Activated naive CD8-positive, alpha-beta T cell treated with anti-CD3 and anti-CD28 coated beads, Interleukin-2, amount 50 U/mL, for 24 hours (primary cell): ENCODE measurements around the gene LHX2.
"Not testable (repeated sequence)": the region's sequence is repeated elsewhere in the genome, so short reads cannot be mapped to it uniquely, and the experiment has no call there.

ENCODE experiments used
- ATAC-seq: fragments of 150-1000 bp; cut with Tn5 transposase; one replicate; pipeline ENCODE4 v1.10.0; 2021
- DNase-seq: peaks from one replicate; pipeline ENCODE4 v3.0.0; 2021
- H3K27ac Mint-ChIP-seq: one replicate; pipeline ENCODE4 v1.8.0; 2021; ENCODE audit warnings: mild to moderate bottlenecking, mixed read lengths
- H3K27me3 Mint-ChIP-seq: one replicate; pipeline ENCODE4 v1.8.0; 2021; ENCODE audit warnings: mixed read lengths
- H3K36me3 Mint-ChIP-seq: one replicate; pipeline ENCODE4 v1.8.0; 2021; ENCODE audit warnings: low read depth, mixed read lengths
- H3K4me1 Mint-ChIP-seq: one replicate; pipeline ENCODE4 v1.8.0; 2021; ENCODE audit warnings: mixed read lengths
- H3K4me3 Mint-ChIP-seq: one replicate; pipeline ENCODE4 v1.8.0; 2021; ENCODE audit warnings: mild to moderate bottlenecking, moderate library complexity, mixed read lengths
- H3K9me3 Mint-ChIP-seq: one replicate; pipeline ENCODE4 v1.8.0; 2021; ENCODE audit warnings: mixed read lengths

LHX2 gene

GRCh38 chr9:123990427-123990826 lies 21.1 kb upstream of the LHX2 start:
- ATAC-seq (no peak), DNase-seq (no peak)
- Mint-ChIP-seq H3K27me3 (peaks cover 53% of the 10 kb centered on the region), H3K27ac (no peak overlapping the region), H3K4me3 (no peak overlapping the region), H3K9me3 (no peaks in the 10 kb centered on the region), H3K36me3 (no peaks in the 10 kb centered on the region), H3K4me1 (peaks cover 6% of the 10 kb centered on the region)

DNA sequence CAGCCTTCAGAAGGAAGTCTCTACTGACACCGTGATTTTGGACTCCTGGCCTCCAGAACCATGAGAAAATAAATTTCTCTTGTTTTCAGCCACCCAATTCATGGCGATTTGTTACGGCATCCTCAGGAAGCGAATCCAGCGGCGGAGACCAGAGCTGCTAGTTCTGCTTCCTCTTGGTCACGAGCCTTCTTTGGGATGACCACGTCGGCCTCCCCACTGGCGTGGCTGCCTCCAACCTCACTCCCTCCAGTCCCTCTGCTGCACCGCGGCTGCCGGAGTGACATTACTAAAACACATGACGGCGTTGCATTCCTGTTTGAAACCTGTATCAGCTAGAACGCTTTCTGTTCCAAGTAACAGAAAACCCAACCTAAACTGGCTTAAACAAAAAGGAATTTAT lies 18.9 kb upstream of the LHX2 start:
- not testable (repeated sequence) for ATAC-seq, H3K36me3 Mint-ChIP-seq, H3K27ac Mint-ChIP-seq, H3K9me3 Mint-ChIP-seq, DNase-seq, H3K4me3 Mint-ChIP-seq
- H3K27me3 Mint-ChIP-seq = peaks cover 54% of the 10 kb centered on the region
- H3K4me1 Mint-ChIP-seq = peaks cover 16% of the 10 kb centered on the region

- Mint-ChIP-seq H3K27me3 (peaks cover 71% of the 10 kb centered on the region), H3K36me3 (no peaks in the 10 kb centered on the region), H3K27ac (peak overlapping the region; percentile 65), H3K4me1 (peaks cover 38% of the 10 kb centered on the region), H3K4me3 (peak overlapping the region; percentile 50), H3K9me3 (no peaks in the 10 kb centered on the region)
- DNase-seq (peak; percentile 67), ATAC-seq (peak; percentile 81)
These were observed 14.7 kb upstream of the LHX2 start for GRCh38 chr9:123996731-123997421.

DNA sequence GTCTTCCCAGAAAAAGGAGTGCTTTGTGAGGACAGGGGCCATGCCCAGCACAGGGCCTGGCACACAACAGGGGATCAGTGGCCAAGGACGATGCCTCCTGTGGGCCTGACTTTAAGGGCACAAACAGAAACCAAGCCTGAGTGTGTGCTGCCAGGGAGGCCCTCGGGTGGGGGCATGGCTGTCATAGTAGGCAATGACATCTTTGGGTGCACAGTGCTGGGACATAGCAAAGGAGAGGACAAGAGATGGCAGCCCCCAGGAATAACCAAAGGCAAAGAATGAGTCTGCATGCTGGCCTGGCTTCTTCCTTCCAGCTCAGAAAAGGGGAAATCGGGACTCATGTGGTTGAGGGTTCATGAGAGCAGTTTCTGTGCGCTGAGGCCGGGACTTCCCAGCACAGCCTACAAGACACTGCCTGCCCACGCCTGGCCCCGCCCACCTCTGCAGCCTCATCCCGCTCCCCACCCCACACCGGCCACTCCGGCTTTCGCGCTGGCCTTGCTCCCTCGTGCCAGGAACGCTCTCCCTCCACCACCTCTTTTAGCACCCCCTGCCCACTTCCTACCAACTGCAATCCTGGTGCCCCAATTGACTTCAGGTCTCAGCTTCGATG lies 13.8 kb upstream of the LHX2 start:
- DNase-seq (peak; percentile 63), ATAC-seq (peak; percentile 58)
- Mint-ChIP-seq H3K36me3 (no peaks in the 10 kb centered on the region), H3K4me1 (peaks cover 38% of the 10 kb centered on the region), H3K27ac (peak overlapping the region; percentile 65), H3K4me3 (peak overlapping the region; percentile 50), H3K9me3 (no peaks in the 10 kb centered on the region), H3K27me3 (peaks cover 80% of the 10 kb centered on the region)

GRCh38 chr9:123998278-123998925 lies 13.2 kb upstream of the LHX2 start:
- no peak for DNase-seq
- no peak for ATAC-seq
- Mint-ChIP-seq H3K9me3 (no peaks in the 10 kb centered on the region), H3K4me1 (peaks cover 38% of the 10 kb centered on the region), H3K36me3 (no peaks in the 10 kb centered on the region), H3K27me3 (peaks cover 86% of the 10 kb centered on the region), H3K4me3 (peak overlapping the region; percentile 75), H3K27ac (no peak overlapping the region)

DNA sequence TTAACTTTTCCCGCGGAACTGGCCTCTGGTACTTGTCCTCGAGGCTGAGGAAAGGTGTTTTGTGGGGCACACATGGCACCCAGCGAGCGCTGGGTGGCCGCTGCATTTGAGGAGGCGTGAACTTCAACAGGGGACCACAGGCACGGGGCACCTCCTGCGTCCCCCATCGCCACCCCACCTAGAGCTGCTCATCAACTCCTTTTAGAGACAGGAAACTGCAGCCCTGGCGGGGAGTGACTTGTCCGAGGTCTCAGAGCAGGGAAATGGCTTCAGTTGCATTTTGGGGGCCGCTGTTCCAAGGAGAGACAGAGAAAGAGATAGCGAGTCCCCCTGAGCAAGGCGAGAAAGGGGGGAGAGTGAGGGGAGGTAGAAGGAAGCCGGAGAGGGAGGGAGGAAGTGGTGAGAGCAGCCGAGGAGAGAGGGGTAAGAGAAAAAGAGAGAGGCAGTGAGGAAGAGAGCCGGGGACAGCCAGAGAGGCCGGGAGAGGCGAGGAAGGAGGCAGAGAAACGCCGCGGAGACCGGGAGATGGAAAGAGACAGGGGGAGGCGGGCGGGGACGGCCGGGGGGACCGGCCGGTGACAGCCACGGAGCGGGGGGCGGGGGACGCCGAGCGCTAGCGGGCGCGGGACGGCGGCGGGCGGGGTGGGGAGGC lies 12.5 kb upstream of the LHX2 start:
- H3K4me1 Mint-ChIP-seq = peaks cover 38% of the 10 kb centered on the region
- ATAC-seq (no peak), DNase-seq (no peak)
- peaks cover 87% of the 10 kb centered on the region for H3K27me3 Mint-ChIP-seq
- H3K36me3 Mint-ChIP-seq = no peaks in the 10 kb centered on the region
- peak overlapping the region; percentile 75 for H3K4me3 Mint-ChIP-seq
- H3K9me3 Mint-ChIP-seq = no peaks in the 10 kb centered on the region
- no peak overlapping the region for H3K27ac Mint-ChIP-seq

DNA sequence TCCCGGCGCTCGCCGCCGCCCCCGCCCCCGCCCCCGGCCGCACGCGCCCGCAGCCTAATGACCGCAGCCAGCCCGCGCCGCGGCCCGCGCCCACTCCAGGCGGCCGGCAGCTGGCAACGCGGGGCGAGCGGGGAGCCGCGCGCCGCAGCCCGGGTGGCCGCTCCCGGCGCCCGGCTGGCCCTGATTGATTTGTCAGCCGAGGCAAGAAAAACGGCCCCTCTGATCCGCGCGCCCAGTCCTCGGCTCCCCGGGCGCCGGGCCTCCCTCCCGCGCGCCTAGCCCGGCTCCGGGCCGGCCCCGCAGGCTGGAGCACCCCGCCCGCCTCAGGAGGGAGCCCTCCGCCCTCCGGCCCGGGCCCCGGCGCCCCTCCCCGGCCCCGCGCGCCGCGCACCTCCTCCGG lies 11.9 kb upstream of the LHX2 start:
- no peak overlapping the region for H3K4me3 Mint-ChIP-seq
- no peaks in the 10 kb centered on the region for H3K9me3 Mint-ChIP-seq
- peaks cover 87% of the 10 kb centered on the region for H3K27me3 Mint-ChIP-seq
- no peak for ATAC-seq
- H3K4me1 Mint-ChIP-seq = peaks cover 38% of the 10 kb centered on the region
- H3K27ac Mint-ChIP-seq = no peak overlapping the region
- no peaks in the 10 kb centered on the region for H3K36me3 Mint-ChIP-seq
- no peak for DNase-seq

DNA sequence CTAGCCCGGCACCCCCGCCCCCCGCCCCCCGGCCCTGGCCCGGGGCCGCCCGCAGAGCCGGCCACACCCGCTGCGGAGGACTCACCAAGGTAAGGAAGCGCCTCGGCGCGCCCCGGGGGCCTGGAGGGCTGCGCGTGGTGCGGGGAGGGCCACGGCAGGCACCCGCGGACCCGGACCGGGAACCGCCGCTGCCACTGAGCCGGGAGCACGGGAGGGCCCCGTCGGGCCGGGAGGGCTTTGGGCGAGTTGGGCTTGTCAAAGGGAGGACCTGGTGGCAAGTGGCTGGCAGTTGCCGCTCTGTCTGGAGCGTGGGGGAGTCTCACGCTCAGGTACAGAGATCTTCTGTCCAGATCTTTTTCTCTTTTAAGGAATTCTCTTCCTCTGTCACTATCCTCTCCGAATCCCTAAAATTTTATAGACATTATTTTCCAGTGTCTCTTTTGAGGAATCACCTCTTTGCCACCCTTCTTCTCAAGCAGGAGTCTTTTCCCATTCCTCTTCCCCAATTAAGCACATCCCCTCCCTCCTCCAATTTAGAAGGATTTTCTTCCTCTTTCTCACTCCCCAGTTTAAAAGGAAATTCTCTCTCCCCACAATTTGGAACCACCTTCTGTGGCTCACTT lies 11.3 kb upstream of the LHX2 start:
- ATAC-seq (no peak), DNase-seq (no peak)
- Mint-ChIP-seq H3K27ac (peak overlapping the region; percentile 23), H3K4me1 (peaks cover 38% of the 10 kb centered on the region), H3K36me3 (no peaks in the 10 kb centered on the region), H3K9me3 (no peaks in the 10 kb centered on the region), H3K27me3 (peaks cover 87% of the 10 kb centered on the region), H3K4me3 (peak overlapping the region; percentile 35)

- Mint-ChIP-seq H3K27ac (peak overlapping the region; percentile 23), H3K9me3 (no peaks in the 10 kb centered on the region), H3K4me3 (peak overlapping the region; percentile 35), H3K36me3 (no peaks in the 10 kb centered on the region), H3K4me1 (peaks cover 38% of the 10 kb centered on the region), H3K27me3 (peaks cover 87% of the 10 kb centered on the region)
- DNase-seq = no peak
- no peak for ATAC-seq
These were observed 10.6 kb upstream of the LHX2 start for GRCh38 chr9:124000784-124001457.

- Mint-ChIP-seq H3K4me3 (no peak overlapping the region), H3K36me3 (no peaks in the 10 kb centered on the region), H3K9me3 (no peaks in the 10 kb centered on the region), H3K27ac (no peak overlapping the region), H3K4me1 (peaks cover 34% of the 10 kb centered on the region), H3K27me3 (peaks cover 88% of the 10 kb centered on the region)
- ATAC-seq (no peak), DNase-seq (no peak)
These were observed 10.1 kb upstream of the LHX2 start for GRCh38 chr9:124001458-124001799.

GRCh38 chr9:124001866-124002525 lies 9.6 kb upstream of the LHX2 start:
- H3K27ac Mint-ChIP-seq = no peak overlapping the region
- ATAC-seq (no peak), DNase-seq (no peak)
- H3K27me3 Mint-ChIP-seq = peaks cover 92% of the 10 kb centered on the region
- H3K36me3 Mint-ChIP-seq = no peaks in the 10 kb centered on the region
- H3K4me1 Mint-ChIP-seq = peaks cover 33% of the 10 kb centered on the region
- no peaks in the 10 kb centered on the region for H3K9me3 Mint-ChIP-seq
- H3K4me3 Mint-ChIP-seq = no peak overlapping the region

GRCh38 chr9:124003636-124004349 lies 7.8 kb upstream of the LHX2 start:
- Mint-ChIP-seq H3K27me3 (peaks cover 89% of the 10 kb centered on the region), H3K36me3 (no peaks in the 10 kb centered on the region), H3K4me1 (peaks cover 22% of the 10 kb centered on the region), H3K9me3 (no peaks in the 10 kb centered on the region), H3K4me3 (no peak overlapping the region), H3K27ac (no peak overlapping the region)
- DNase-seq = no peak
- ATAC-seq = no peak

DNA sequence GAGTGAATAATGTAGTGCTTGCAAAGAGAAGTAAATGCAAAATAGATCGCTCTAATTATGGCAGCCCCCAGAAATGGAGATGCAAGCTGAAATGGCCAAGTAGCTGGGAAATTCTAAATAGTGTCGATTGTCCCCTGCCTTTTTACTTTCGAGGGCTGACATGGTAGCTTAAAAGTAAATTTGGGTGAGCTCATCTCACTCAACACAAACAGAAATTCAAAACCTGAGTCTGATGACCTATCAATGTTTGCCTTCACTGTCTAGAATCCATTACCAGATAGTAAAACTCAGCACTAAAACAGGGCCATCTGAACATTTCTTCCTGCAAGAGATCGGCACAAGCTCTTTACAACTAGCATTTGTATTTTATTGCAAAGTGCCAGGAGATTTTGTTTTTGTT lies 7.0 kb upstream of the LHX2 start:
- Mint-ChIP-seq H3K4me3 (no peak overlapping the region), H3K27me3 (peaks cover 92% of the 10 kb centered on the region), H3K27ac (no peak overlapping the region), H3K9me3 (no peaks in the 10 kb centered on the region), H3K4me1 (peaks cover 23% of the 10 kb centered on the region), H3K36me3 (no peaks in the 10 kb centered on the region)
- ATAC-seq (no peak), DNase-seq (no peak)
